ENCODE results near the gene RRBP1. TPM values are rescaled to one million over a fixed set of nuclear protein-coding genes. Genes with fewer than 3 reads are reported as not detected.

Gene RRBP1
- polyA plus RNA-seq, 3 donors = 110 to 122 (median 120) TPM

GRCh38 chr20:17590245-17590644 lies 91.8 kb downstream of the RRBP1 start:
- DNase-seq (ENCODE audit: low read depth in 3 of 3, low spot score in 2 of 3) = no peak

- DNase-seq (ENCODE audit: low read depth in 3 of 3, low spot score in 2 of 3) = no peak
These were observed 92.7 kb downstream of the RRBP1 start for GRCh38 chr20:17589161-17589834.

DNA sequence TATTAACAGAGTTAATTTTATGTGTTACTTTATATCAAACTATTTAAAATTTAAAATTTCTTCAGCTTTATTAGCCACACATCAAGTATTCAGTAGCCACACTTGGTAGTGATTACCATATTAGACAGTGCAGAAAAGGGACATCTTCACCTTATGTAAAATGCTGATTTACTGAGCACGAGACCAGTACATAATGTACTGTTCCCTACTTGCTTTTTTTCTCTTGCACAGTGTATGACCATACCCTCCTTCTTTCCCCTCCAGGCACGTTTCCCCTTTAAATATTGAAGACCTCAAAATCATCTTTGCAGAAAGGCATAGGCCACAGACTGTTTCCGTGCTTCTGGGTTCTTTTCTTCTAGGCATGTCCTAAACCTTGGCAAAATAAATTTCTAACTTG lies 94.2 kb downstream of the RRBP1 start:
- no peak for DNase-seq (ENCODE audit: low read depth in 3 of 3, low spot score in 2 of 3)

DNA sequence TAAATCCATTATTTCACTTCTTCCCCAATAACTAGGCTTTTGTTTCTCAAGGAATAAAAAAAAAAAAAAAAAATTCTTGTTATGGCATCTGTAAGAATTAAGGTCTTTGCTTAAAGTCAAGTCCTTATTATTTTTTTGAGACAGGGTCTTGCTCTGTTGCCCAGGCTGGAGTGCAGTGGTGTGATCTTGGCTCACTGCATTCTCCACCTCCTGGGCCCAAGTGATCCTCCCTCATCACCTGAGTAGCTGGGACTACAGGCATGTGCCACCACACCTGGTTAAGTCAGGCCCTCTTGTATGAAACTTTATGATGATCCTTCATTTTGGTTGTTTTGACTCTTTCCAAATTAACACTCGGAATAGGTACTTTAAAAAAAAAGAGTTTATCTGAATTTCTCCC lies 94.9 kb downstream of the RRBP1 start:
- no peak for DNase-seq (ENCODE audit: low read depth in 3 of 3, low spot score in 2 of 3)

GRCh38 chr20:17586250-17586649 lies 95.8 kb downstream of the RRBP1 start:
- no peak for DNase-seq (ENCODE audit: low read depth in 3 of 3, low spot score in 2 of 3)

DNA sequence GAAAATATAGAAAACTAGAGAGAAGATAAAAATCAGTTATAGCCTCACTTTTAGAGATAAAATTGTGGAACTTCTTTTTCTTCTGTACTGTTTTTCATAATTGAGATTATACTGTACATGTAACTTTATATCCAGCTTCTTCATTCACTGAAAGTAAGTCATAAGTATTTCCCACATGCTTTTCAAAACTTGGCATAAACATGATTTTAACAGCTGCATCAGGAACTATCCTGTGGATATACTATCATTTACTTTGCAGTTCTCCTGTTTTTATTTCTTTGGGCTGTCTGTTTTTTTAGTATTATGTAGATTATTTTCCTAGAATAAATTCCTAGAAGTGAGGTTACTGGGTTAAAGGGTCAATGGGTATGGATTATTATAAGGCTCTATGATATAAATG lies 97.4 kb downstream of the RRBP1 start:
- DNase-seq (ENCODE audit: low read depth in 3 of 3, low spot score in 2 of 3) = no peak

- no peak for DNase-seq (ENCODE audit: low read depth in 3 of 3, low spot score in 2 of 3)
These were observed 98.9 kb downstream of the RRBP1 start for GRCh38 chr20:17583126-17583525.

- no peak for DNase-seq (ENCODE audit: low read depth in 3 of 3, low spot score in 2 of 3)
These were observed 101.1 kb downstream of the RRBP1 start for GRCh38 chr20:17580895-17581294.

- DNase-seq (ENCODE audit: low read depth in 3 of 3, low spot score in 2 of 3) = no peak
These were observed 102.5 kb downstream of the RRBP1 start for GRCh38 chr20:17579369-17580039.

GRCh38 chr20:17576215-17576614 lies 105.8 kb downstream of the RRBP1 start:
- DNase-seq (ENCODE audit: low read depth in 3 of 3, low spot score in 2 of 3) = no peak

DNA sequence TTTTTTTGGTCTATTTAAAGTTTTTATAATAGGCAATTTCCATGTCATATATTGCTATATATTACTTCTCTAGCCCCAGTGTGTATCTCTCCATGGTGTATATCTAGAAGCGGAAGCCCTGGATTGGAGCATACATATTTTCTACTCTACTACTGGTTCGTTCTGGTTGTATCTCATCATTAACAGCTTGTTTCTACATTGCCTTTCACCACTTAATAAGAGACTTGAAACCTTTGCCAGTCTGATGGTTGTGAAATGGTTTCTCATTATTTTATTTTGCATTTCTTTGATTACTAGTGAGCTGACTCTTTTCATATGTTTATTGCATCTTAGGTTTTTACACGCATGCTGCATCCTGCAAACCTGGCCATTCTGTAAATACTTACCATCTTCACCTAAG lies 108.6 kb downstream of the RRBP1 start:
- no peak for DNase-seq (ENCODE audit: low read depth in 3 of 3, low spot score in 2 of 3)

DNA sequence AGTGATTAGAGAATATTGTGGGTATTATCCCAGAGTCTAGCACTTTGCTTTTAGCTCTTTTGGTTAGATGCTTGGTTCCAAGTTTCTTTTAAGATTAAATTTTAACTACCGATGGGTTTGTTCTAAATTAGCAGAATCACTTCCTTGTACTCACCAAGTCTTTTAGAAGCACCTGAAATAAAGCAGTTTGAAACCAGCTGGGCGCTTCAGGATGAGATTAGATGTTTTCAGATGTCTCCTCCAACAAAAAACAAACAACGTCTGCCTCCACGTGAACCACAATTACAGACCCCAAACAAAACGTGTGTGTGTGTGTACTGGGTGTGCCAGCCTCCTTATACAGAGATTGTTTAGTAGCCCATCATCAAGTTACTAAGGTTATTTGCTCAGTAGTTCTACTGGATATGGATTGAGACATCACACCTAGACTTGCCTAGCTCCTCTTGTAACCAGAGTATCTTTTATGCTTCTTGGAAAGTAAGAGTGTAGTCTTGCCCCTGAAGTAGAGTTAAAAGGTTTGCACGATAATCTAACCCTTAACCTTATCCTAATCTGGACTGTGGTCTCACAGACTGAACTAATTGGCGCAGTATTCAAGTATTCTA lies 109.9 kb downstream of the RRBP1 start:
- DNase-seq (ENCODE audit: low read depth in 3 of 3, low spot score in 2 of 3) = no peak

DNA sequence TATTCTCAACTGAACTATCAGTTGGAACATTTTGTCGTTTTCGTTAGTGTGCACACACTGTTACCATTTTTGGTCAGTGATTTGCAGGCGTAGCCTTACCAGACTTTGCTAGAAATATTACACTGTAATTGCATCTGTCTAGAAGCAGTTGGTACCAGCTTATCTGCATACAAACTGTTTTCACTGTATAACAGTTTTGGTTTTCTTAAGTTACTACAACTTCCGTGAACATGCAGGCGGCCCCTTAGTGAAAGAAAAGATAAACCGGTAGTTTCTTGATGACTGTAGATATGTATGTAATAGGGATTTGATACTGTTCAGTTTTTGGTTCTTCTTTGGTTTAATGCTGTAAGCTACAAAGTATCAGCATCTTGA lies 110.9 kb downstream of the RRBP1 start:
- no peak for DNase-seq (ENCODE audit: low read depth in 3 of 3, low spot score in 2 of 3)

DNA sequence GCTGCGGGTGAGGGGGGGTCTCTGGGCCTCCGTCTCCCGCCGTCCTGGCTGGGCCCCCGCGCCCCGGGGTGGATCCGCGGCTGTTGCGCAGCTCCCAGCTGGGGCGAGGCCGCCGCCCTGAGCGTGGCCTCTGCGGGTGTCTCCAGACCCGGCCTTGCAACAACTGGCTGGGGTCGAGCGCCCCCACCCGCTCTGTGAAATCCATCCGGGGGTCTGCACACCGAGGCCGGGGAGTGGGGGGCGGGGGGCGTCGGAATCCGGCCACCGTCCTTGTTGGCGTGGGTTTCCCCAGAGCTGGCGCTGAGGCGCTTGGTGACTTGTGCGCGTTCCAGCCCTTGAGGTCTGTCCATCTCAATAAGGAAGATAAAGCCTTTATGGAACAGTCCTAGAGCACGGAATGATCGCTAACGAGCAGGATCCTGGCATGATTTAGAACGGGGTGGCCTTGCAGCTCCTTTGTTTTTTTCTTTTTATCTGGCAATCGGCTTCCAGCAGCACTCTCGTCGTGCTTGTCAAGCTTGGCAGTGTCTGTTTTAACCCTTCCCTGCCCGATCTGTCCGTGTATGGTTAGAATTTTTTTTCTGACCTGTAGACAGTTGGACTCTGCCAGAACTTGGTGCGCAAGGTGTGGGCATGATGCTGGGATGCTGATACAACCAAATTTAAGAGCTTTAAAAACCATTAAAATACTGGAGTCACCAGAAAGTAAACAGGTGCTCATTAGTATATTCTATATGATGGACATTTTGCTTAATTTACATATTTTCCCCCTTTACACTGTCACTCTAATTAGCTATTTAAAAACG lies 111.5 kb downstream of the RRBP1 start:
- DNase-seq (ENCODE audit: low read depth in 3 of 3, low spot score in 2 of 3) = no peak

DNA sequence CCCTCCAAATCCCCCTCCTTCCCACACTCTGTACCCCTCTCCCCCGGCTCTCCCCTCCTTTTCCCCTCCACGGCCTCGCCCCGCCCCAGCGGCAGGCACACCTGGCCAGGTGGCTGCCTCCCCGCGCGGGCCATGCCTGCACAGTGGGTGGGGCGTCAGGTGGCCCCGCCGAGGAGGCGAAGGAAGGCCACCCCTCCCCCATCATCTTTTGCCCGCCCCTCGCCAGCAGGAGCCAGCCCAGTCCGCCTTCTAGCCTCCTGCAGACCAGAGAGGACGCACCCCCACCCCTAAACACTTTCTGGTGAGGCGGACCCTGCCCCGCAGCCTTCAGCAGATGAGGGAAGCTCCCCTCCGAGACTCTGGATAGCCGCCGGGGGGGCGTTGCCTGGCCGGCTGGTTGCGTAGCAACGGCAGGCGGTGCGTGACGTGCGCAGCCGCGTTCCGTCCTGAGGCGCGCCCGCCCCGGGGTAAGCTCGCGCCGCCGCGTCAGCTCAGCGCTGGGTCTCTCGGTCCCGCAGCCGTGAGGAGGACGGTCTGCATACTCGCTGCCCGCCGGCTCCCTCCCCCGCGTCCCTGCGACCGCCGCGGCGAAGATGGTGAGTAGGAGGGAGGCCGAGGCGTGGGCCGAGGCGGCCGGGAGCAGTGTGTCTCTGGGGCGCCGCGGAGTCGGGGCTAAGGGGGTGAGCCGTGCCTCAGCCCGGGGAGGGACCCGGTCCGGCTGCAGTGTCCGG lies 112.3 kb downstream of the RRBP1 start, which contains the start of gene DSTN:
TSS of gene DSTN (plus strand) at position 460 of the 731 bp plus-strand sequence. CDS start at position 594, 134 bp downstream.
- peak; percentile 78 to 88 (median 82) for DNase-seq (ENCODE audit: low read depth in 3 of 3, low spot score in 2 of 3)

DNA sequence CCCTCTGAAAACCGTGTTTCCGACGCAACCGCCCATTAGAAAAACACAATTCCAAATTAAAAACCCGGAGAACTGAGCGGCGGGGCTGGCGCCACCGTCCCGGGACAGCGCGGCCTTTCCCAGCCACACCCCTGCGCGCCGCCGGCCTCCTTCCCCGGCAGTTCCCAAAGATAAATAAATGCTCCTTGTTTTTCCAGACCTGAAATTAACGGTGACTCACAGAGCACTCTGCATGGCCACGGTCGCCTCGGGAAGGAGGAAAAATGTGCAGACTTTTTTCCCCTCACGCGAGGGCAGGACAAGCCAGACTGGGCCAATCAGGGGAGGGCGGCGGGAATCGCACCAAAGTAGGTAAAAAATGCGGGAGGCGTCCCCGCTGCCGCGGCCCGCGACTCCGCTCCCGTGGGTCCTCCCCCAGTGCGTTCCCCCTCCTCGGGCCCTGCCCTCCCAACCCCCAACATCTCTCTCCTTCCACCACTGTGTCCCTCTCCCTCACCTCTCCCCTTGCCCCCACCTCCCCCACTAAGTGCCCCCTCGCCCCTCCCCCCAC lies 113.0 kb downstream of the RRBP1 start:
- DNase-seq (ENCODE audit: low read depth in 3 of 3, low spot score in 2 of 3) = peak in 1 of 3 donors; percentile 44

GRCh38 chr20:17568045-17568788 lies 113.8 kb downstream of the RRBP1 start:
- no peak for DNase-seq (ENCODE audit: low read depth in 3 of 3, low spot score in 2 of 3)

DNA sequence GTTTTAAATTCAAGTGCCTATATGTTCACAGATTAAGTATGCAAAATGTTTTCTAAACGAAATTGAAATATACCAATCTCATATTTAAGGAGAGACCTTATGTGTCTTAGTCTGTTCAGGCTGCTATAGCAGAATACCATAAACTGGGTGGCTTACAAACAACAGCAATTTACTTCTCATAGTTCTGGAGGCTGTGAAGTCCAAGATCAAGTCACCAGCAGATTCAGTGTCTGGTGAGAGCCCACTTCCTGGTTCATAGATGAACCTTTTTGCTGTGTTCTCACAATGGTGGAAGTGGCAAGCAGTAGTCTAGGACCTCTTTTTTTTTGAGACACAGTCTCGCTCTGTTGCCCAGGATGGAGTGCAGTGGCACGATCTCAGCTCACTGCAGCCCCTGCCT lies 115.7 kb downstream of the RRBP1 start:
- DNase-seq (ENCODE audit: low read depth in 3 of 3, low spot score in 2 of 3) = no peak

GRCh38 chr20:17565169-17565845 lies 116.7 kb downstream of the RRBP1 start:
- no peak for DNase-seq (ENCODE audit: low read depth in 3 of 3, low spot score in 2 of 3)
